ENCODE data around the gene AK1.
"Not testable (repeated sequence)": the region's sequence is repeated elsewhere in the genome, so short reads cannot be mapped to it uniquely, and the experiment has no call there.

The AK1 gene

DNA sequence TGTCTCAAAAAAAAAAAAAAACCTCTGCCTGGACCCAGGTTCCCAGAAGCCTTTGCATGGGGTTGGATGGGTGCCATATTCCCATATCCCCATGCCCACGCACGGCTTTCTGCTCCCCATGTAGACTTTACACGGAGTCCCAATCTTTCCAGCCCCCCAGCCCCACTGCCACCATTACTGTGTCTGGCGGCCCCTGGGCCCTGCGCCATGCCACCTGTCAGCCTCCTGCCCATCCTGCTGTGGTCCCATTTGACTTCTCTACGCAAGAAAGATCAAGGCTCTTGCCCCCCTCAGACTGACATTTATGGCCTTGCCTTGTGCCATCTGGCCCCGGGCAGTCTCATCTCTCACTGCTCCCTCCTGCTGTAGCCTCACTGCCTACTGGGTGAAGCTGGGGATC lies 6.5 kb upstream of the AK1 start:
- no peak for DNase-seq (ENCODE audit: low spot score)

DNA sequence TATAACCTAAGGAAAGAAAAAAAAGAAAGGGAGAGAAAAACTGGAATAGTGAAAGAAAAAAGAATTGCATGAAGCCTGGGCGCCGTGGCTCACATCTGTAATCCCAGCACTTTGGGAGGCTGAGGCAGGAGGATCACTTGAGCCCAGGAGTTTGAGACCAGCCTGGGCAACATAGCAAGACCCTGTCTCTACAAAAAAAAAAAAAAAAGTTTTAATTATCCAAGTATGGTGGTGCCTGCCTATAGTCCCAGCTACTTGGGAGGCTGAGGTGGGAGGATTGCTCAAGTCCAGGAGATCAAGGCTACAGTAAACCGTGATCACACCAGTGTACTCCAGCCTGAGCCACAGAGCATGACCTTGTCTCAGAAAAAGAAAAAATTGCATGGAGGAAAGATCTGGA lies 4.2 kb upstream of the AK1 start:
- DNase-seq (ENCODE audit: low spot score), result not testable (repeated sequence)

DNA sequence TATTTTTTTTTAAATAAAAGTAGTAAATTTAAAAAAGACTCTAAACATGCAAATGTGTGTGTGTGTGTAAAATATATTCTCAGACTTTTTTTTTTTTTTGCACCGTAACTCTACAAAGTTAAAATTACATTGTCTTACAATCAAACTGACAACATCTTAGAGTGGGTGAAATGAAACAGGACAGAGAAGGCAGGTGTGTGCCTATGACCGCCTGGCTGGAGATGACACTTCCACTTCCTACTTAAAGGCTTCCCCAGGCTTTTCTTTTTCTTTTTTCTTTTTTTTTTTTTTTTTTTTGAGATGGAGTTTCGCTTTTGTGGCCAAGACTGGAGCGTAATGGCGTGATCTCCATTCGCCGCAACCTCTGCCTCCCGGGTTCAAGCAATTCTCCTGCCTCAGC lies 2.7 kb upstream of the AK1 start:
- DNase-seq (ENCODE audit: low spot score), result no peak

DNA sequence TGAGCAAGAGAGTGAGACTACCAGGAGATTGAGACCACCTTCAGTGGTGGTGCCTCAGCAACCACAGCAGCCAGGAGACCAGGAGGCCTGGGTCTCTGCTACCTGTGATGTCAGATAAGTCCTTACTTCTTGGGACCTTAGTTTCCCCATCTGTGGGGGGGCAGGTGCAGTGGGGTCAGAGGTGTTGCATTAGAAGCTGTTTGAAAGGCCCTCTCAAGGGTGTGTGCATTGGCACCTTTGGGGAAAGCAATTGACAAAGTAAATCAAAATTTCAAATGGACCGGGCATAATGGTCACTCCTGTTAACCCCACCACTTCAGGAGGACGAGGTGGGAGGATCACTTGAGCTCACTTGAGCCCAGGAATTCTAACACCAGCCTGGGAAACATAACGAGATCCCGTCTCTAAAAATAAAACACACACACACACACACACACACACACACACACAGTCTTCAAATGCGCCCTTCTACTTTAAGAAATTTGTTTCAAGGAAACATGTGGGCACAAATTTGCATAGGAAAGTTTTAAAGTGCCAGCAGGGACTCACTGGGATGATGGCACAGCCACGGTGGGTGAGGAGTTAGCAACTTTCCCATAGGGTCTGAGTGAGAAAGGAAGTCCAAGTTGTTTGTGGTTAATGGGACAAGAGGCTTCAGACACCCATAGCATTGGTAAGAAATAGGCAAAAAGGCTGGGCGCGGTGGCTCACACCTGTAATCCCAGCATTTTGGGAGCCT lies 1.3 kb upstream of the AK1 start:
- DNase-seq (ENCODE audit: low spot score), result no peak

DNA sequence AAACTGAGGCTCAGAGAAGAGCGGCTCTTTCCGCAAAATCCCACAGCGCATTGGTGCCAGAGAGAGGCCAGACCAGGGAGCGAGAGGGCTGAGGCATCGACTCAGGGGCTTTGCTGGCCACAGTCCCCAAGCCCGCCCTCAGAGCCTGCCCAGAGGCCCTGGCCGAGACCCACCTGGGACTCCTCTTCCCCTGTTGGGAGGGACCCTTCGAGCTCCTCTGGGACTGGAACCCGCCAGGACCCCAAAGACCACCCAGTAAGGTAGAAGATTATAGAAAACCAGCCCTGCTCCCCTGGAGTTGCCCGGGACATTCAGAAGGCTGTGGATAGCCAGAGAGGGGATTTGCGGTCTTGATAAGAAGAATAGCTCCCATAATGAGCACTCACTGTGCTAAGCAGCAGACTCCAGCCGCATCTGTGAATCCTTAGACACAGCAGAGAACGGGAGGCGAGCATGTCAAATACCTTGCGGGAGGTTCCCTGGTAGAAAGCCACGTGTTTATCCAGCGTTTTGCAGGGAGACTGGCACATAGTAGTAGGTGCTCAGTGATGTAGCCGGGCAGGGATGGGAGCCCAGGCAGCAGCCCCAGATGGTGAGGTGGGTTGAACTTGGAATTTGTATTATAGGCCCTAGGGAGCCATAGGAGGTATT lies 651 bp upstream of the AK1 start:
- no peak for DNase-seq (ENCODE audit: low spot score)

DNA sequence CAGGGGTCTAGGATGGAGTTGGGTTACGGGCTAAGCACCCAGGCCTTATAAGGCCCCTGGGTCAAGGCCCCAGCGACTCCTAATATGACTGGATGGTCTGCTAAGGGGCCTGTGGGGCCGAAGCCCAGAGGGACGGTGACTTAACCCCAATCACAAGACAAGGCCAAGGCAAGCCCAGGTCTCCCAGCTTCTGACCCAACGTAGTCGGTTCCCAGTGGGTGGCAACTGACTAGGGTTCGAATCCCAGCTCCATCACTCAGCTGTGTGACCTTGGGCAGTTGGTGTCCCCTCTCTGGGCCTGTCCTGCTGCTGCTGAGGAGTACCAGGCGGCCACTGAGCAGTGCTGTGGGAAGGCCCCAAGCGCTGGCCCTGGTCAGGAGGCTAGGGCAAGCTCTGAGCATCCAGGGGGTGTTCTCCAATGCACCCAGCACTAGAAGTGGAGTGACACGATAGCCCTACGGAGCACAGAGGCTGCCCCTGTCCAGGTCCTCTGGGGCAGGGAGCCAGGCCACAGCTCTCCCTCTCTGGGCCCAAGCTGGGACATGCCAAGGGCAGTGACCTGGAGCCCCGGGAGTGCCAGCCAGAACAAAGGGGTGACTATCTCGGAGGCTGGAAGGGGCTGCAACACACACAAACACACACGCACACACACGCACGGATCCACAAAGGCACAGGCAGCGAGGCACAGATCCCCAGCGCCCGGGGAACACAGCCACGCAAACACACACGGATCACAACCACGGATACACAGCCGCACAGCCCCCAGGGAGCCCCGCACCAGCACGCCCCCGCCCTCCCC lies 512 bp downstream of the AK1 start:
- DNase-seq (ENCODE audit: low spot score), result no peak

DNA sequence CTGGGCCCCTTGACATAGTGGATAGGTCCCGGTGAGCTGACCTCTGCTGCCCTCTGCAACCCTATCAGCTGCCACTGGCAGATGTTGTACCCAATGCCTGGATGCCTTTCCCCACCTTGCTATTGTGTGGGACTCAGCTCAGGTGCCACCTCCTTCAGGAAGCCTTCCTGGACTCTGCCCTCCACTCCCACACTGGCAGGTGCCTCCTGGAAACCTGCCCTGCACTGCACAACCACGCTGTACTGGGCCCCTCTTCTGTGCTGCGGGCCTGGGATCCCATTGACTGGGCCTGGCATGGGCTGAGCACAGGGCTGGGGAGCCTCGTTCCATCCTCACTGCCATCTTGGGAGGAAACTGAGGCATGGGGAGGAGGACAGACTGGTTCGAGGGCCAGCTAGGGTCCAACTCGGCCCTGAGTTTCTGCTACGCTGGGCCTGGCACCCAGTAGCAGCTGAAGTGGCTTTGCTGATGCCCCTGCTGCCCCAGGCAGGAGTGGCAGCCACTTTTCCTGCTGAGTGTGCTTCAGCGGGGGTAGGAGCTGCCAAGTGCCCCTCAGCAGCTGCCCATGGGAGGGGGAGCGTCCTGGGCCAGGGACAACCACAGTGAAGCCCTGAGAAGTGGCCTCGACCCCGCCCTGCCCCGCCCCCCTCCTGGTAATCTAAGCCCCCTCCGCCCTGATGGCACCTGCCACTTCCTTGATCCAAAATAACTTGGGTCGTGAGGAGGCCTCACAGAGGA lies 1.3 kb downstream of the AK1 start:
- no peak for DNase-seq (ENCODE audit: low spot score)

DNA sequence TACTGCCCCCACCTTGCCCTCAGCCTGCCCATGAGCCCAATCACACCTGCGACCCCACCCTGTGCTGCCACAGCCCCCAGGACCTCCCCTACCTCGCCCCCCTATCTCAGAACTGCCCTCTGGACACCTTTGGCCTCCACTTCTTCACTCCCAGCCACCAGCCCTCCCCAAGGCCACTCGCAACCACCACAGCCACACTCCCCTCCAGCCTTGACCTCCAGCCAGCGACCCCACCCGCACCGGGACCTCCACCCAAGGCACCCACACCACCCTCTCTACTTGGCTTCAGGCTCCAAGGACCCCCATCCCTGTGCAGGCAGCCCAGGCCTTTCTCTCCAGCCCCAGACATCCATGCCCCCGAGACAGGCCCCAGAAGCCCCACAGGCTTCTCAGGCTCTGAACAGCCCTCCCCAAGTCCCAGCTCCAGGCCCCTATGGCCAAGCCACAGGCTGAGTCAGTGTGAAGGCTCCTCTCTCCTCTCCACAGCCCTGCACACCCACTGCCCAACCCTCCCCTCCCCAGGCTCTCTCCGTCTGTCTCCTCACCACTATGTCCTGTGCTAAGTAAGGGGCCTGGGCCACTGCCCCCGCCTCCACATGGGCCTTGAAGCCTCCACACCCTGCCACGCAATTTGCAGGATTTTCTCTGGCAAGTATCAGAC lies 2.0 kb downstream of the AK1 start:
- peak; percentile 90 for DNase-seq (ENCODE audit: low spot score)

DNA sequence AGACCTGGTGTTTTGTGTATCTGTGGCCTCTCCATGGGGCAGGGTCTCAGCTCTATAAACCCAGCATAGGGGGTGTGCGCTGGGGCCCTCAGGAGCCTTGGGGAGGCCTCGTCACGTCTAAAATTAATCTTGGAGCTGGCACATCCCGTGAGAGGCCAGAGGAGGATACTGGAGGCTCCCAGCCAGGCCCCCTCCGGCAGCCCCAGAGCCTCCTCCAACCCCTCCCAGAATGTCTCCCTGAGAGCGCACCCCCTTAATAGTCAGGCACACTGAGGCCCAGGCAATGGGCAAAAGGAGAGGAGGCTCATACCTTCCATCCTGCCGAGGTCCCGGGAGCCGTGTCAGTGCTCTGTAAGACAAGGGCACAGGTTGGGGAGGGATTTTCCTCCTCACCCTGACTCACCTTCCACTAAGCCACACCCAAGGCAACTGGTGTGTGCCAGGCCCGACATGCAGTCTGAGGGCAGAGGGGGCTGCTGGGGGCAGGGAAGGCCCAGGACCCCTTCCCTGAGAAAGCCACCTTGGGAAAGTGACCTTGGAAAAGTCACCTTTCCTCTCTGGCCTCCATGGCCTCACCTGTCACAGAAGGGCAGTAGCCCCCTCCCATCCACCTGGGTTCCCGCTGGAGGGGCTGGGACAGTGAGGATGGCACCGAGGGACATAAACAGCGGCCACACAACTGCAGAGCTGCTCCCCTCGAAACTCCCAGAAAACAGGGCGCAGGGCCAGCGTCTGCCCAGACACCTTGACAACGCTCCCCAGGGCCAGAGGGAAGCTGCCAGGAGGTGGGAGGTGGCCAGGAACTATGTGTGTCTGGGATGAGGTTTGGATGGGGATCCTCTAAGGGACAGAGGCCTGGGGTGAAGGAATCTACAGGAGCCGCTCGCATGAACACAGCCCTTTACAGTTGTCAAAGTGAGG lies 2.9 kb downstream of the AK1 start:
- no peak for DNase-seq (ENCODE audit: low spot score)

DNA sequence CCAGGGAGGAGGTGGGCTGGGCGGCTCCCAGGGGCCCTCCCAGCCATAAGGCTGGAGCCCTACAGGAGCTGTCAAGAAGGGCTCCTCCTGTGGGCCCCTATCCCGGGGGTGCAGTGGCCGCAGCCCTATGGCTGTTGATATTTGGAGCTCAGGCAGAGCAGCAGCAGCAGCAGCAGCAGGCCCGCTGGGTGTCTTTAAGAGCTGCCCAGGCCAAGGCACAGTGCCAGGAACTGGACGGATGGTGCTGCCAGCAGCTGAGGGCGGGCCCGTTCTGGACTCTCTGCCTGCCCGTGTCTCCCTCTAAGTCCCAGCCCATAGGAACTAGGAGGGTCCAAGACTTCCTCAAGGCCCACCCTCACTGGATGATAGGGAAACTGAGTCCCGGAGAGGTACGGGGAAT lies 3.6 kb downstream of the AK1 start:
- no peak for DNase-seq (ENCODE audit: low spot score)

DNA sequence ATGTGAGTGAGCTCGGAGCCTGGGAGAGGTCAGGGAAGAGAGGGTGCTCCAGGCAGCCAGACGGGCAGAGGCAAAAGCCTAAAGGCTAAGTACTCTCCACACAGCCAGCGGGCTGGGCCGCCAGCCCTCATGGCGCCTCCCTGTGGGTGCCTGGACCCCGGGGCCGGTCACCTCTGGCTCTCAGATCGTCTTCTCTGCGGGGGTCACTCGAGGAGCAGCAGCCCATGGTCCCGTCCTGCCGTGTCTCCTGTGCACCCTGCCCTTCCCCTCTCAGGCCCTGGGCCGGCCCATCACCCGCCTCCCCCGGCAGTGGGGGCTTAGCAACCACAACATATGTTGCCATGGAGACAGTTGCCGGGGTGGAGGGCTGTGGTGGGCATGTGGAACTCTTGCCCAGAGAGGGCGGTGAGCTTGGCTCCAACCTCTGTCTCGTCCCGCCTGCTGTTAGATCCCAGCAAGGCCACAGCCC lies 4.2 kb downstream of the AK1 start:
- DNase-seq (ENCODE audit: low spot score), result no peak

DNA sequence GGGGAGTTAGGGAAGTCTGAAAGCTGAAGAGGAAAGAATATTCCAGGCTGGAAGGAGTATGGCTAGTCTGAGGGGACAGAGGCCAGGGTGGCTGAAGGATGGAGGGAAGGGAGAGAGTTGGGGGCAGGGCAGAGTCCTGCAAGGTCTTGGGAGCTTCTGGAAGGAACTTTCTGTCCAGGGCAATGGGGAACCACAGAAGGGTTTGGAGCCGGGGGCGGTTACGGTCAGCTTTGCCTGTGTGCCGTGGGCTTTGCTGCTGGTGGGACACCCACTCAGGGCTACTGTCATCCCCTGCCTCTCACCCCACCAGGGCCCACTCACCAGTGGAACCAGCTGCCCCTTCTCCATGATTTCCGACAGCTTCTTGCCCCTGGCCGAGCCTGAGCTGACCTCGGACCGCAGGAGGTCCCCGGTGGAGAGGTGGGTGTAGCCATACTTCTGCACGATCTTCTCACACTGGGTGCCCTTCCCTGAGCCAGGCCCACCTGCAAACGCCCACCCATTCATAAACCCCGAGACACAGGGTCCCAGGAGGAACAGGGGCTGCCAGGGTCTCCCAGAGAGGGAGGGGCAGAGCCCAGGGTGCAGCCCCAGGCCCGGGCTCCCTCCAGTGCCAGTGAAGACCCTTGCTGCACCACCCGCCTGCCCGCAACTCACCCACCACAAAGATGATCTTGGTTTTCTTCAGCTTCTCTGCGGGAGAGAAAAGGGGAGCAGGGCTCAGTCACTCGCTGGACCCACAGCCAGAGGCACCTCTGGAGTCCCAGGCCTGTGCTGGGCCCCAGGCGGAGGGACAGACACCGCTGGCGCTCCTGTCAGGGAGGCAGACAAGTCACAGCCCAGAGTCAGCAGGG lies 4.9 kb downstream of the AK1 start:
- no peak for DNase-seq (ENCODE audit: low spot score)

DNA sequence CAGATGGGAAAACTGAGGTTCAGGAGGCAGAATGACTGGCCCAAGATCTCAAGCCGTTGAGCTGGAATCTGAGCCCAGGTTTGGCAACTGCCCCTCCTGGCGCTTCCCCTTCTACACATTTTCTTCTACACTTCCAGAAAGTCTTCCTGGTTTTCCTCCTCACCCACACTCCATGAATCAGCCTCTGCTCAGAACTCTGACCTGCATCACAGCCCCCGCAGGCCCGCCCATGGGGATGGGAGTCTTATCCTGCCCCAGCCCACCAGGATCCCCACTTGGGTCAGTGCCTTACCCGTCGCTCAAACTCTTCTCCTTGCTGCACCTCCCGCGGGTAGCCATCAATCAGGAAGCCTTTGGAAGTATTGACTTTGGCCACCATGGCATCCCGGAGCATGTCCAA lies 5.9 kb downstream of the AK1 start:
- no peak for DNase-seq (ENCODE audit: low spot score)

DNA sequence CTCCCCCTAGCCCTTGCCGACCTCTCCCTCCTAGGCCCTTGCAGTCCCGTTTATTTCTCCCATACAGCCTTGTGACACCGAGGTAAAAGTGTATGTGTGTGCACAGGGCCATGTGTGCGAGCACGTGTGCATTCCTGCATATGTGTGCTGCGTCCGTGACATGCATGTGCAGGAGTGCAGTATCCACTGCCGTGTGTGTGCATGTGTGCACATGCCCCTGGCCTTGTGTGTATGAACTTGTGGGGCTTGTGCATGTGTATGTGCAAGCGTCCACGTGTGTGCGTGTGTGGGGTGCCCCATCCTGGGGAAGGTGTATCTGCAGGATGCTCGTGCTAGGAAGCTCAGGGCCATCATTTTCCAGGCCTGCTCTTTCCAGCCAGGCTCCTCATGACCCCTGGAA lies 6.6 kb downstream of the AK1 start:
- no peak for DNase-seq (ENCODE audit: low spot score)

DNA sequence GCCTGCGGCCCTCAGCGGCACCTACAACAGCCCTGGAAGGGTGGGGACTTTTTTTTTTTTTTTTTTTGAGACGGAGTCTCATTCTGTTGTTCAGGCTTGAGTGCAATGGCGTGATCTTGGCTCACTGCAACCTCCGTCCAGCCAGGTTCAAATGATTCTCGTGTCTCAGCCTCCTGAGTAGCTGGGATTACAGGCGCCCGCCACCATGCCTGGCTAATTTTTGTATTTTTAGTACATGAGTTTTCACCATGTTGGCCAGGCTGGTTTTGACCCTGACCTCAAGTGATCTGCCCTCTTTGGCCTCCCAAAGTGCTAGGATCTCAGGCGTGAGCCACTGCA lies 7.4 kb downstream of the AK1 start:
- DNase-seq (ENCODE audit: low spot score), result not testable (repeated sequence)

DNA sequence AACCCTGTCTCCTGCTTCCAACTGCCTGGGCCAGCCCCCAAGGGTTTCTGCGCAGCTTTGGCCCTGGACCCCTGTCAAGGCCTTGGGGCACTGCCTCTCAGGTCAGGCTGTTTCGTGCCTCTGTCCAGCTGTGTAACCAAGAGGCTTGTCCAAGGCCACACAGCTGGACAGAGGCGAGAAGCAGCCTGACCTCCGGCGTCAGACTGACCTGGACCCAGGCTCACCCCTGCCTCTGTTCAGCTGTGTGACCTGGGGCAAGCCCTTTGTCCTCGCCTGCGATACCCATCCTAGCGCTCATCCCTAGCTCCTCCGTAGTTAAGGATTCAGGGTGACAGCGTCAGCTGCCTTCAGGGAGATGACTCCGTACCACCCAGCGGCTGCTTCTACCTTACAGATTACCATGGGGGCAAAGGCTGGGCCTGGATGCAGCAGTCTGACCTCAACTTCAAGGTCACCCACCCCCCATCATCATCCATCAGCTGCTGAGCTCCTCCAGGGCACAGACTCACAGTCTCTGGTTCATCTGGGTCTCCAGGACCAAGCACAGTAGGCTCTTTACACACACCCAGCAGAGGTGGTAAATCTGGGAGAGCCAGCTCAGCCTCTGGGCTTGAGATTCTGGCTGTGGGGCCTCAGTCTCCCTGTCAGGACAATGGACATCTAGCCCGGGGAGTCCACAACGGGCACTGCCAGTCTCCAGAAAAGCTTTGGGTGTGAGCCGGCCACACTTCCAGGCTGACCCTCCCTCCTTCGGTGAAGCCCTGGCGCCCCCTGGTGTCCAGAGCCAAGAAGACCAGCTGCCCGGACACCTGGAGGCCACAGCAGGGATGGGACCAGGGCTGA lies 7.9 kb downstream of the AK1 start:
- DNase-seq (ENCODE audit: low spot score), result peak; percentile 96

DNA sequence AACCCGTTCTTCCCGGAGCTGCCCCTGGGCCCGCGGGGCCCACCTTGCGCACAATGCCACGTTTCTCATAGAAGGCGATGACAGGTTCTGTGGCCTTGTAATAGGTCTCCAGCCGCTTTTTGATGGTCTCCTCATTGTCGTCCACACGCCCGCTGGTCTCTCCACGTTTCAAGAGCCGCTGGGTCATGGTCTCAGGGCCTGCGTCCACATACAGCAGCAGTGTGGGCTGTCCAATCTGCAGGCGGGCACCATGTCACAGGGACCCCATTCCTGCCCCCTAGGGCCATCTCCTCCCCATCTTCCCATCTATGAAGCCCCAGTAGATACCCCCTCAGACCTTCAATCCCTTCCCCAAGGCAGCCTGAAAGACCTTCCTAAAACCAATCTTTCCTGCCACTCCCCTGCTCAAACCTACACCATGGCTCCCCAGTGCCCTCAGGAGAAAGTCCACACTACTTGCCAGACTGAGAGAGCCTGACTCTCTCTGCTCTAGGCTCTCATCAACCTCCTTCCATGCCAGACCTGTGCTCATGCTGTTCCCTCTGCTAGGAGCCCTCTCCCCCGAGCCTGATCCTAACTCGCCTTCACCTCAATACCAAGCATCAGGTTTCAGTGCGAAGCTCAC lies 9.1 kb downstream of the AK1 start:
- DNase-seq (ENCODE audit: low spot score), result no peak
